Sciatic nerve (tissue), 2 donors: Measurements from ENCODE around the gene ZFAND2B. TPM values are rescaled to one million over a fixed set of nuclear protein-coding genes. Genes with fewer than 3 reads are reported as not detected.
A peak's percentile ranks its signal among the peaks of the same experiment; 100 is the strongest.

Experiments used
- ATAC-seq: fragments of 200-7000 bp; cut with Tn5 transposase; one replicate; pipeline ENCODE4 v1.9.1; 2020; ENCODE audit warnings: mild to moderate bottlenecking, moderate library complexity
- DNase-seq: peaks from one replicate; pipeline ENCODE4 v3.0.0-alpha.2; 2020; ENCODE audit warnings: low spot score
- intact Hi-C: fragments of 100-400 bp; cut with DNase I; formaldehyde crosslinking; loops from one replicate; pipeline ENCODE4 v1.14.2; 2022
- total RNA-seq: library from RNA; stranded (reverse); fragmentation: NEBNext Ultra II Directional; extraction: Animal tissue kit (Norgen Biotek cat#: 25700); gene quantifications from one replicate; pipeline ENCODE4 v1.2.1, GENCODE V29; 2021
- donor health status: DM: no; HTN: no; CAD: no.
- donor health status: DM: no; HTN: no; CAD: no.

Gene ZFAND2B, protein sequence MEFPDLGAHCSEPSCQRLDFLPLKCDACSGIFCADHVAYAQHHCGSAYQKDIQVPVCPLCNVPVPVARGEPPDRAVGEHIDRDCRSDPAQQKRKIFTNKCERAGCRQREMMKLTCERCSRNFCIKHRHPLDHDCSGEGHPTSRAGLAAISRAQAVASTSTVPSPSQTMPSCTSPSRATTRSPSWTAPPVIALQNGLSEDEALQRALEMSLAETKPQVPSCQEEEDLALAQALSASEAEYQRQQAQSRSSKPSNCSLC
- 40.8 TPM for total RNA-seq

DNA sequence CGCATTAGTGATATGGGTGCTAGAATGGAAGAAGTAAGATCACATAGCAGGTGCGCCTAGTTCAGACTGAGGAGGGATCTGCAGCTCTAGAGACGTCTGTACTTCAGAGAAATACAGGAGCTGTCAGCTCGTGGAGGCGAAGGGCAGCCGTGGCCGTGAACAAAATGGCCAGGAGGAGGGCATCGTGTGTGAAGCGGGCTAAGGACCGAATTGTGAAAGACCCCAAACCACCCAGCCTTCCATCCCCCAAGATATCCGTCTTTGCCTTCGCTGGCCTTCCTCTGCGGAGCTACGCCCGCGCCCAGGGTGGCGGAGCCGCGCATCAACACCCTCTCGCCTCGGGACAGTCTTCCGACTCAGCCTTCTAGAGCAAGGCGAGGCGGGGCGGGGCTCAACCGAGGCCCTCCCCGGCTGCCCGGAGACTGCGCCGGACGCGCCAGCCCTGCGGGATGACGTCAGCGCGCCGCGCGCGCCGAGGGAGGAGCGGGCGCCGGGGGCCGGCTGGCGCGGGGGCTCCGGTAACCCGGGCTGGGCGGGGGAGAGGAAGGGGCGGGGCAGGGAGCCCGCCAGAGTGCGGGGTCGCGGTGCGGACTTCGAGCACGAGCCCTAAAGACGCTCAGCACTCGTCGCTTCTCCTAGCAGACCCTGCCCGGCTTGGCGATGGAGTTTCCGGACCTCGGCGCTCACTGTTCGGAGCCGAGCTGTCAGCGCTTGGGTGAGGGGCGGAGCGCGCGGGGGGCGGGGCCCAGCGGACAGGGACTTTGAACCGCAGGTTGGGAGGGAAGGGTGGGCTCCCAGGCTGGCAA, at the start of gene ZFAND2B:
Gene ZFAND2B, plus strand, starts transcription at position 455 of the 806 bp plus-strand sequence. Its CDS starts 206 bp downstream, at position 661.
- intact Hi-C loops, result no loop called here
- DNase-seq (peak; percentile 97), ATAC-seq (peak; percentile 96)

DNA sequence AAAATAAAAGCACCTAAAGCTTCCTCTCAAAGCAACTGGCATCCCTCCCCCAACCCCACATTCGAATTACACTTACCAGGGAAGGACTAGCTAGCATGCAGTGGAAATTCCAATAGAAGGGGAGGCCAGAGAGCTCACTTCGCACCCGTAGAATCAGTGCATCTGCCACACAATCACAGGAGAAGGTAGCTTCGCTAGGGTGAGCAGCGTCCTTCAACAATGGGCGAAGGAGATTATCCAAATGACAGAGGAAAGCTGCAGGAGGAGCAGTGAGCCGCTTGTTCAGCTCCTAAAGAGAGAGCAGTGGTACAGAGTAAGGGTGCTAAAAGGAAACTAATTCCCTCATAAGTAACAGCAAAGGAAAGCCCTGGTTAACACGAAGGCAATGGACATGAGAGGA, 49.2 kb upstream of the ZFAND2B start:
- ATAC-seq (no peak), DNase-seq (no peak)

DNA sequence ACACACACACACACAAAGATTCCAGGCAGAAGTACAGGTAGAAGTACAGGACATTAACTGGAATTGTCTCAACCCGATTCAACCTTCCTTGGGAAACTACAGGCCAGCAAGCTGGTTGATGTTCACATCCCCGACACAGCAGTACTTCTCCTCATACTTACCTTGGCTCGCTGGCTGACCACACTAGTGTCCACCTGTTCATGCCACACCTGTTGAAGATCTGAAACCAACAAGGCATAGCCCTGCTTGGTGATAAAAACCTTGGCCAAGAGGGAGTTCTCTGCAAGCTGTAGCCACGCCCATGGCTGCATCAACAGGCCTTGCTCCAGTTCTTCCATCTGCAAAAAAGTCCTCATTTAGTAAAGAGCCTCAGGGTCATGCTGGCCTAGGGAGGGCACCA, 48.6 kb upstream of the ZFAND2B start:
- ATAC-seq (no peak), DNase-seq (no peak)
- intact Hi-C loops, result loop anchor here (10.0 kb wide), 1 partner anchor 163 kb away; the partner anchor contains the start of gene CRYBA2

More for the DNA sequence above, 49.2 kb upstream of the ZFAND2B start:
- intact Hi-C loops, result loop anchor here (10.0 kb wide), 1 partner anchor 163 kb away; the partner anchor contains the start of gene CRYBA2

DNA sequence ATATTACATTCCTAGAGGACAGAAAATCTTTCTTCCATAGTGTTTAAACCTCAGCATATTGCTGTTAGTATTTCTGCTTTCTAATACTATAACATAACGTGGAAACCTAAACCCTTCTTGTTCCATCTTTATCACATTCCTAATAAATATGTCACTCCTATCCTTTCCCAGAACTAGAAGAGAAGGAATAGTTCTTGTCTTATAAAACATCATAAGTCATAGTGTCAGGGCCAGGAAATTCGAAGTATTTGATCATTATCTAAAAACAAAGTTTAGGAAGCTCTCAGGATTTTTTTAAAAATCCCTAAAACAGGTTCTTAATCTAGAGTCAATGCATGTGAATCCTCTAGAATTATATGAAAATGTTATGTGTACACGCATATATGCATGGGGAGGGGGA, 48.0 kb upstream of the ZFAND2B start:
- DNase-seq (no peak), ATAC-seq (no peak)
- intact Hi-C loops, result loop anchor here (10.0 kb wide), 1 partner anchor 164 kb away; the partner anchor contains the start of gene CRYBA2

DNA sequence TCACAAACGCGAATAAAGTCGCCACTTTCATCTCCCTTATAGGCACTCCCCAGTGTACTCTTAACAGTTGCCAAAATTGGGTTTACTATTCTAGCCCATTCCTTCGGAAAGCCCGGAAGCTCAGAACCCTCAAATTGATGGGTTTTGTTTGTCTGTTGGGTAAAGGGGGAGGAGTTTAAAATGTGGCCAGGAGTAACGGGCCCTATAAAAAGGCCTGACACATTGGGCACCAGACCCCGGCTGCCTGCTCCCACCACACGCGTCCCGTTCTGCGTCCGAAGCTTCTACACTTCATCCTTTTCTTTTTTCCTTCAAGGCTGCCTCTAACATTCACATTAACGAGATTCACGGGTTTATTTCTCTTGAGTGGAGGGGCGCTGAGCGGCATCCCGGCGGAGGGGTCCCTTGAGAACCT, 46.8 kb upstream of the ZFAND2B start:
- intact Hi-C loops, result loop anchor here (5.0 to 10.0 kb wide), 2 partner anchors 138 to 165 kb away; partner anchors contain the start of gene CRYBA2
- no peak for DNase-seq
- peak; percentile 0 for ATAC-seq

DNA sequence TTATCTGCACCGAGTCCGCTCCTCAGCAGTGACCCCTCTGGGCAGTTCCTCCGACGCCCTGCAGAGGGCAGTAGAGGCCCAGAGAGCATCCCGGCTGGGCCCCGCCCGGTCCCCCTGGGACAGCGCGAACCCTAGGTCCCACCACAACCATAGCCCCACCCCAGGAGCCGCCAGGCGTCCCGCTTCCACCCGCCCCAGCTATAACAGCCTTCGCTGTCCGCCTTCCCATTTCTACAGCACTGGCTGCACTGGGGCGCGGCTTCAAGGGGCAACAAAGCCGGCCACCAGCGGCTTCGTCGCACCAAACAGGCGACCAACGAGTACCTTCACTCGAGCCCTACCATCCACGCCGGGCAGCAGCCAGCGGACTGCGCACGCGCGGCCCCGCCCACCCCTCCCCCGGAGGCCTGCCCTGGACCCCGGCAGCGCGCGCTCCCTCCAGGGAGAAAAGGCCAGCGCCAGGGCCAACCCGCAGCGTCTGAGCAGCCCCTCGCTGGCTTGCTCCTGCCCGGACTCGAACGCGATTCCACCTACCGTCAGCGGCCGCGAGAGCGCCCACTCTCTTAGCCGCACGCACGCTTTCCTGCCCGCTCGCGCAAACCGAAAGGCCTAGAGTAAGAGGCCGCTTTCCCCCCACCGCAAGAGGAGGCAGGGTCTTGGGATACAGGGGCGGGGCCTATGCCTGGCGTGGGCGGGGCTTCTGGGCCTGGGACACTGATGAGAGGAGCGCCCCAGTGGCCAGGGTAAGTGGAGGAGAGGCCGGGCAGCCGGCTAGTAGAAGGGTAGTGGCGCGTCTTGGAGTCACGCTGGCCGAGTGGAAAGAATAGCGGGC, 46.2 kb upstream of the ZFAND2B start, which contains the start of gene NHEJ1:
Gene NHEJ1, minus strand, starts transcription at position 630 of the 832 bp plus-strand sequence. CDS start 2,453 bp downstream, outside the sequence.
- intact Hi-C loops, result loop anchor here (5.0 kb wide), 1 partner anchor 137 kb away; no protein-coding TSS in a partner anchor
- ATAC-seq, result peak; percentile 98
- DNase-seq, result peak; percentile 99

DNA sequence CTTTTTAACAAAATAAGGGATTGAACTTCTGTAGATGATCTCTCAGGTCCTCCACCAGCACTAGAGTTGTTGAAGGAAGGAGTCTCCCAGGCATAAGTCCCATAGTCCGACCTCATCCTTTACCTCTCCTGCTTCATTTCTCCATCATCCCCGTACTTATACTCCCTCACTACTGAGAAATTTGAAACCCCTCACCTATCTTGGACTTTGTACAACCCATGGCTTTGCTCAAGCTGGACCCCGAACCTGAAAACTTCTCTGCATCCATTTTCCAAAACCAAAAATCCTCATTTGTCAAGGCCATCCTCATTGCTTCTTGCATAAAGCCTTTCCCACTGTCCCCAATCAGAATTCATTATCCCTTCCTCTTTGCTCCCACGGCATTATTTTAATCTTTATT, 45.5 kb upstream of the ZFAND2B start:
- intact Hi-C loops, result loop anchor here (5.0 kb wide), 1 partner anchor 136 kb away; no protein-coding TSS in a partner anchor
- no peak for ATAC-seq
- DNase-seq, result no peak

DNA sequence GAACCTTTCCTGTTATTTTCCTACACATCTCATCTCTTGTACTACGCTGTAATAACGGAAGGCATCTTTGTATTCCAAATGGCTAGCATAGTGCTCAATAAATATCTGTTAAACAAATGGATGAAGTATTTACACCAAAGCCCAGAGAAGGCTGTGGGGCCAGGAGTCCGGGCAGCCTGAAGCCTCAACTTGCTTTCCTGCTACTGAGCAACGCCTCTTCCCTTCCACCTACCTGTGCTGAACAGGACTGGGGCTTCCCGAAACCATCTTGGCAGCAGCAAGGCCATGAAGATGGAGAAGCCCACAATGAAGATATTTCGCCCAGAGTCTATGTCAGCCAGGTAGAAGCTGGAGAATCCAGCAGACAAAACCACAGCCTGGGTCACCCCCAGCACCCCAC, 43.4 kb upstream of the ZFAND2B start:
- ATAC-seq (no peak), DNase-seq (no peak)
- intact Hi-C loops, result loop anchor here (5.0 kb wide), 1 partner anchor 134 kb away; no protein-coding TSS in a partner anchor

DNA sequence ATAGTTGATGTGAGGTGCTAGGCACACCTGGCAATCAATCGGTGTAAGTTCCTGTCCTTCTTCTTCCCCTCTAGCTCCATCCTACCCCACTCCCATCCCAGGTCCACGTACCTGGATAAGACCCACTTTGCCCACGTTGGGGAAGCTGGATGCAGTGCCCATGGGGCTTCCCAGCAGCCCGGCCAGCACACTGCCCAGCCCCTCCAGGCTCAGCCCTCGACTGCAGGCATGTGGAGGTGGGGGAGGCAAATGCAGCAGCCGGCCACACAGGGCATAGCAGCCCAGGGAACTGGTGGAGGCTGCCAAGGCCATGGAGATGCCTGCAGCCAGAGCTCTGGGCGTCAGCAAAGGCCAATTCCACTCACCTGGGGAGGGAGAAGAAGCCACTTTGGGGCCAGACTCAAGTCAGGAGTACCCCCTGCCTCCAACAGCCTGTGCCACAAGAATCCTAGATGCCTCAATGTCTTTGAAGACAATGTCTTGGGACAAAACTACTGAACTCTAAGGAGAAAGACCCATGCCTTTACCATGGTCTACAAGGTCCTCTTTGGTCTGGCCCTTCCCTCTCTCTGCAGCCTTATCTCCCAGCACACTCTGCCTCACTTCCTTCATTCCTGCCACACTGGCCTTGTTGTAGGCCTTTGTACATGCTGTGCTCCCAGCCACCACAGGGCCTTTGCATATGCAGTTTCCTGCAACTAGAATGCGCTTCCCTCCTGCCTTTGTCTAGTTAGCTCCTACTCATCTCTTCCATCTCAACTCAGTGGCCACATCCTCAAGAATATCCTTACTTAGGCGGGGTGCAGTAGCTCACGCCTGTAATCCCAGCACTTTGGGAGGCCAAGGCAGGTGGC, 41.3 kb upstream of the ZFAND2B start:
- DNase-seq, result no peak
- intact Hi-C loops, result no loop called here
- ATAC-seq, result no peak

DNA sequence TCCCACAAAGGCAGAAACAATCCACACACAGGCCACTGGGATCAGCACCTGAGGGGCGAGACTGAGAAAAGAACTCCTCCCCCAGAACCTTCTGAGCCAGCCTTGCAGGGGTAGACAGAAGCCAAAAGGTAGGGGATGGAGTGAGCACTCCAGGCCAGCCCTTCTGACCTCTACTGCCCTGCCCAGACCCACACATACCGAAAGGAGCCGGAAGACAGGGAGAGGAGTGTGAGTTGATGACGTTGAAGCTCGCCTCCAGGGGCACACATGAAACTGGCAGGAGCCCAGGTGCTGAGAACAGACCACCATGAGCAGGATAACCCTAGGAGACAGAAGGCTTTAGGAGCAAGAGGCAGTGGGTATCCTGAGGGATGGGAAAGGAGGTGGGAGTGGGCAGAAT, 38.6 kb upstream of the ZFAND2B start:
- ATAC-seq (no peak), DNase-seq (no peak)
- intact Hi-C loops, result no loop called here

DNA sequence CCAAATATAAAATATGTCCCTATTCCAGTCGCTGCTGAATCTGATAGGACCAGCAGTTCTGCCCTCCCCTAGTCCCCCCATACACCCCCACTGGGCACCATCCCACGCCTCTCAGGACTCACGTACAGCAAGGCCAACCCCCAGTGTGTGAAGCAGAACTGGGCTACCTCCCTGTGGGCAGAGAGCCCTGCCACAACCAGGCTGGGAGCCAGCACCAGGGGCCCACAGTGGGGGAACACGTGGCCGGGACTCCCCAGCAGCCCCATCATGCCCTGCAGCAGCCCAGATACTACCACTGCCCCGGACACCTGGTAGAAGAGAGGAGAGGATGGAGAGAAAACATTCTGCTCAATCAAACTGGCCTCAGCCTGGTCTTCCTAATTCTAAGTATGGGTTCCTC, 38.1 kb upstream of the ZFAND2B start:
- ATAC-seq (no peak), DNase-seq (no peak)
- intact Hi-C loops, result no loop called here

DNA sequence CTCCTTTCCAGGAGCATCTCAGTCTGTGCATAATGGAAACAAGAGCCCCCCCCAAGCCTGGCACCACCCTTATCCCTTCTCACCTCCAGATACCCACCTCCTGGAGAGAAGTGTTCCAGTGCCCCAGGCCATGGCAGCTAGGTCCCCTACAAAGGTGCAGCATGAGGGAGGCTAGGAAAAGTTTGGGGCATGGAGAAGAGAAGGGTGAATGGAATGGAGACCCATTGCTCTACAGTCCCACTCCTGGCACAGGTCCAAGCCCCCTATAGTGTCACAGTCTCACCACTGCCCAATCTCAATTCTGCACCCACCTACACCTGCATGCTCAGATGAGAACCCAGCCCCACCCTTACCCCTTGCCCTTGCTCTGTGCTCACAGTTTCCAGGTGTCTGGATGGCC, 37.6 kb upstream of the ZFAND2B start:
- DNase-seq (no peak), ATAC-seq (no peak)
- intact Hi-C loops, result no loop called here

DNA sequence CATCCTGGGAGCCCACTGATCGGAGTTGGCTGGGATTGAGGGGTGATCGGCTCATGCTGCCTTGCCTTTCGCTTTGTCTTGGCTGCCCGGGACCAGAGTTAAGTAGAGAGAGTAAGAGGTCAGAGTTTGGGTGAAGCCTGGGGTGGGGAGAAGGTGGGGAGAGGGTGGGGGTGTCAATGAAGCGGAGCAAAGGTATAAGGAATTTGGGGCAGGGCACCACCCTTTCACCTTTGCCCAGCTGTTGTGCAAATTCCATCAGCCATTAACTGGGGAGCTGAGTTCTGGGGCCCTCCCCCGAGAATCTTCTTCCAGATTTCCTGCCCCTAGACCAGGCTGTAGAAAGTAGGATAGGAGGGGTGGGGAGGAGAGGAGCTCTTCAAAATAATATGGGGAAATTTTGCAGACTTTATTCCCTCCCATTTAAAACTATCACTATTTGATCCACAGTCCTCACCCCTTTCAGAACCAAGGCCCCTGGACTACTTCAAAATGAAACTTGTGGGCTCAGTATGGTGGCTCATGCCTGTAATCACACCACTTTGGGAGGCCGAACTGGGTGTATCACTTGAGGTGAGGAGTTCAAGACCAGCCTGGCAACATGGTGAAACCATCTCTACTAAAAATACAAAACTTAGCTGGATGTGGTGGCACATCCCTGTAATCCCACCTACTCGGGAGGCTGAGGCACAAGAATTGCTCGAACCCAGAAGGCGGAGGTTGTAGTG, 36.5 kb upstream of the ZFAND2B start, which contains the start of gene SLC23A3:
Gene SLC23A3, minus strand, starts transcription at position 100 of the 725 bp plus-strand sequence. Its CDS starts 45 bp downstream, at position 55.
- ATAC-seq (no peak), DNase-seq (no peak)
- intact Hi-C loops, result no loop called here

DNA sequence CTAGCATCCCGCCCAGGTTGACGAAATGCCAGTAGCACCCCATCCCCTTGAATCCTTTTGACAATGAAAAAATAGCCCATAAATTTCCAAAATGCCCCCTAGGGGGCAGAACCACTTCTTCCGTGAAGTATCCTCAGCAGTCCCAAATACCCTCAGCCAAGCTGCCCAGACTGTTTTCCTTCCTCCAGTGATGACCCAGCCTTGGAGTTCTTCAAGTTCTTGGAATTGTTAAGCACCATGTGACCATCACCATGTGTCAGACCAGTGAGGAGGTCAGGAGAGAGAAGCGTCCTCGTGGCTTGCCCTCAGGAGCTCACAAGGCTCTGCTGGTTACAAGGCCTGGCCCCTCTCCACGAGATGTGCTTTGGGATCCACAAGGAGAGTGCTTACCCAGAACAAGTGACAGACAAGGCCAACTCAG, 35.3 kb upstream of the ZFAND2B start:
- DNase-seq (peak; percentile 74), ATAC-seq (peak; percentile 95)
- intact Hi-C loops, result no loop called here

DNA sequence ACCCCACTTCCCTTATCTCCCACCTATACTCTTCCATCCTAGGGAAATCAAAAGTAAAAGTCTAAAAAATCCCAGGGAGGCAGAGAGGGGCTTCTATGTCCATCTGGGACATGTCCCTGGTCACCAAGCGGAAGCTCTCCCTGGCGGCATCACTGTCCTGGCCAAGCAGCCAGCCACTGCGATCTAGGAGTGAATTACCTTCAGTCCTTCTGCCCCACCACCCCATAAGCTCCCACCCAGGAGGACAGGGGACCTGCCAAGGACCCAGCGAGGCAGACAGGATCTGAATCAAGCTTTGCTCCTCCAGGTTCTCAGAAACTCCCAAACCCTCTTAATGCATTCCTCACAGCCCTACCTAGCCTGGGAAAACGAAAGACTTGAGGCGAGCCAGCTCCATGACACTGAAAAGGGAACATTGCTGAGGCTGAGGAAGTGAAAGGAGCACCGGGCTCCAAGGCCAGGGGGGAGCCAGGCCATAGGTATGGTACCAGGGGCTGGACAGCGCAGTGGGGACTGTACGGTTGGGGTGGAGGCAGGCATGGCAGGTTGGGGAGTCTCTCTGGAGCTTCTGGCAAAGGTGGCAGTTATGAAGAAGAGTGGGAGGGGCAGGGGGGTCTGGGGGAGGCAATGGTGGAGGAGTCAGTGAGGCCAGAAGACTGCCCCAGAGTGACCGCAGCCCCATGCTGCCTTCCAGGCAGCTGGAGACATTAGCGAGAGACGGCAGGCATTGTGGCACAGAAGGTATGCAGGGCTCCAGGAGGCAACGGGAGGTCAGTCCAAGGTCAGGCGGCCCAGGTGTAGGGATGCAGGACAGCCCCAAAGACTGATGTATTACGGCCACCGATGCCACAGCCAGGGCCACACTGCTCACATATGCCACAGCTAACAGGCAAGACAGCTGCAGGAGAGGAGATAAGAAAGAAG, 34.1 kb upstream of the ZFAND2B start:
- intact Hi-C loops, result no loop called here
- ATAC-seq, result no peak
- no peak for DNase-seq

DNA sequence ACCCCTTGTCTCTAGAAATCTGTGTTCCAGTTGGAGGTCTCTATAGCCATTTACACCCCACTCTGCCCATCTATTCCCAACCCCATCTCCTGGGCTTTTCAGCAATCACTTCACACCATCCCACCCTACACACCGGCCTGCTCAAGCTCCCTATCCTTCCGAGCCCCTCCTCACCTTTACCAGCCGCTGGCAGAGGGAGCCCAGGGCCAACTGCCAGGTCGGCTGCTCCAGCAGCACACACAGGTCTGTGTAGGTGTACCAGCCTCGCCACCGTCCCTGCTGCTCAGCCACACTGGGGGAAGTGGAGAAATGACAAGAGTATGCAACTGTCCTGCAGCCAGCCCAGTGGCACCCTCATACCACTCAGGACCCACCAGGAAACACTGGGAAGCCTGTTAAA, 33.4 kb upstream of the ZFAND2B start:
- intact Hi-C loops, result no loop called here
- no peak for ATAC-seq
- DNase-seq, result no peak
